Chondrocyte (in vitro differentiated cells): ENCODE data around the gene SHISA6. TPM values are rescaled to one million over a fixed set of nuclear protein-coding genes. Genes with fewer than 3 reads are reported as not detected.

Experiments
- DNase-seq: peaks from one replicate; pipeline ENCODE4 v3.0.0; 2021; ENCODE audit warnings: mixed read lengths, low spot score
- H3K27ac Mint-ChIP-seq: one replicate; pipeline ENCODE4 v1.8.0; 2021; ENCODE audit warnings: mild to moderate bottlenecking, moderate library complexity, mixed read lengths; ENCODE audit not compliant: unreplicated experiment
- H3K27me3 Mint-ChIP-seq: 2 replicates; pipeline ENCODE4 v1.8.0; 2021; ENCODE audit warnings: low read depth, mixed read lengths
- H3K36me3 Mint-ChIP-seq: 2 replicates; pipeline ENCODE4 v1.8.0; 2021; ENCODE audit warnings: low read depth, mixed read lengths
- H3K4me1 Mint-ChIP-seq: 2 replicates; pipeline ENCODE4 v1.8.0; 2021; ENCODE audit warnings: low read depth, mild to moderate bottlenecking, mixed read lengths
- H3K4me3 Mint-ChIP-seq: one replicate; pipeline ENCODE4 v1.8.0; 2021; ENCODE audit warnings: mild to moderate bottlenecking, moderate library complexity, mixed read lengths; ENCODE audit not compliant: unreplicated experiment
- H3K9me3 Mint-ChIP-seq: 2 replicates; pipeline ENCODE4 v1.8.0; 2021; ENCODE audit warnings: low read depth, mixed read lengths
- CTCF ChIP-seq: fragments of 200-600 bp; sonication (generic); IDR thresholded peaks from 2 replicates; pipeline ENCODE4 v1.5.0; 2021; ENCODE audit warnings: antibody characterized with exemption, mild to moderate bottlenecking, moderate library complexity
- total RNA-seq: library from RNA; stranded (reverse); gene quantifications from 3 replicates; pipeline ENCODE4 v1.2.1, GENCODE V29; 2021

SHISA6 gene
- total RNA-seq, 1 donor from 2014 or later, result not detected

GRCh38 chr17:11272191-11272590 is 31.2 kb downstream of the SHISA6 start:
- Mint-ChIP-seq H3K4me3 (no peak overlapping the region), H3K36me3 (no peaks in the 10 kb centered on the region), H3K27ac (no peak overlapping the region), H3K27me3 (no peaks in the 10 kb centered on the region), H3K9me3 (no peaks in the 10 kb centered on the region), H3K4me1 (no peaks in the 10 kb centered on the region)
- TF ChIP-seq CTCF, result no peak
- no peak for DNase-seq

DNA sequence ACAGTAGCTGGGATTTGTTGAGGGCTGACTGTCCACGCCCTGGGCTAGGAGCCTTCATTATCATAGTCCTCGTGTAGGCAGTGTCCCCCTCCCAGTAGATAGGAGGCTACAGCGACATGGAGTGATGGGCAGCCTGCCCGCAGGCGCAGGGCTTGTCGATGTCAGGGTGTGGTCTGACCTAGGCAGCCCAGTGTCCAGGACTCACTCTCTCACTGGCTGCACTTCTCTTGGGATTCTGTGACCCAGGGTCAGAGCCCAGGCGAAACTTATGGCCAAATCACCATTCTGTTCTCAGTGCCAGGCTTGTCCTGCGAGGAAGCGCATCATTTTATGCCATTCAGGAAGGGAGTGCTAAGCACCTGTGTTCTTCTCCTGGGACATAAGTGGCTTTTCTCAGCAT is 32.6 kb downstream of the SHISA6 start:
- Mint-ChIP-seq H3K9me3 (no peaks in the 10 kb centered on the region), H3K27me3 (no peaks in the 10 kb centered on the region), H3K4me1 (no peaks in the 10 kb centered on the region), H3K27ac (no peak overlapping the region), H3K36me3 (no peaks in the 10 kb centered on the region), H3K4me3 (no peak overlapping the region)
- TF ChIP-seq CTCF, result no peak
- DNase-seq, result no peak

GRCh38 chr17:11274106-11274505 is 33.1 kb downstream of the SHISA6 start:
- Mint-ChIP-seq H3K27ac (no peak overlapping the region), H3K36me3 (no peaks in the 10 kb centered on the region), H3K27me3 (no peaks in the 10 kb centered on the region), H3K4me1 (no peaks in the 10 kb centered on the region), H3K9me3 (no peaks in the 10 kb centered on the region), H3K4me3 (no peak overlapping the region)
- DNase-seq, result no peak
- no peak for TF ChIP-seq CTCF

- Mint-ChIP-seq H3K27ac (no peak overlapping the region), H3K4me1 (no peaks in the 10 kb centered on the region), H3K27me3 (no peaks in the 10 kb centered on the region), H3K4me3 (no peak overlapping the region), H3K36me3 (no peaks in the 10 kb centered on the region), H3K9me3 (peaks cover 9% of the 10 kb centered on the region)
- no peak for TF ChIP-seq CTCF
- DNase-seq, result no peak
Measured at GRCh38 chr17:11276486-11276885, 35.5 kb downstream of the SHISA6 start.

DNA sequence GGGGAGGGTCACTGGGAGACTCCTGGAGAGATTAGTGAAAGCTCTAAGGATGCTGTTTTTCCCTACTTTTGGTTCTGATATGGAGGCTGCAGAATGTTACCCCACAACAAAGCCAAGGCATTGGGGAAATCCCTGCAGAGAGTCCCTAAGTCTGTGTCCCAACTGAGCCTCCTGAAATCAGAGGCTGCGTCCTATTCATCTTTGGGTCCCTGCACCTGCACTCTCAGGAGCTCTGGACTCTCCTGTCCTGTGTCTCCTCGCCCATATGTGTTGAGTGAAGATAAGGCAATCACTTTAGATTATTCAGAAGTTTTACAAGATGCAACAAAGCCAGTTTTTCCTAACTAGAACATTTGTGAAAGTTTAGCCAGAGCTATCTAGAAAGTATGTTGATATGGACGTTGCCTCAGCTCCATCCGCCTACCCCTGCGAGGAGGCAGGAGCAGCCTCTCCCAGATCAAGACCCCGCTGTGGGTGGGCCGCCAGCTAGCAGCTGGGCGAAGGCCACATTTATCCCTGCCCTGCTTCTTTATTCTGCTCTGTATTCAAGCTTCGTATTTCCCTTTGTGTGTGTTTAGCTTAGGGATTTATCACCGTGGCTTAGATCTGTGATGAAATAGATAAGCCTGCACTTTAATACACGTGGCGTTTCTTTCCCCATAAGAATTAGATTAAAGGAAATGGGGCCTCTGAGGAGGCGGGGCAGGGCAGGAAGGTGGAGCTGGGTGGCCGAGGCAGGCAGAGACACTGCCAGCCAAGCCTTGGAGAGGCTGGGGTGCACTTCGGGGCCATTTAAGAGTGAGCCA is 37.4 kb downstream of the SHISA6 start:
- no peak for DNase-seq
- H3K4me3 Mint-ChIP-seq, result no peak overlapping the region
- H3K27me3 Mint-ChIP-seq, result no peaks in the 10 kb centered on the region
- H3K27ac Mint-ChIP-seq, result no peak overlapping the region
- H3K9me3 Mint-ChIP-seq, result peaks cover 16% of the 10 kb centered on the region
- no peaks in the 10 kb centered on the region for H3K4me1 Mint-ChIP-seq
- no peak for TF ChIP-seq CTCF
- H3K36me3 Mint-ChIP-seq, result no peaks in the 10 kb centered on the region
